CD4-positive, alpha-beta T cell treated with Interferon alpha-2 for 1 hour (primary cell): ENCODE data around the gene RRM1.
A peak's percentile ranks its signal among the peaks of the same experiment; 100 is the strongest.
"Not testable (repeated sequence)": the region's sequence is repeated elsewhere in the genome, so short reads cannot be mapped to it uniquely, and the experiment has no call there.

Source experiments
- DNase-seq, 2 donors: peaks; one replicate each; pipeline ENCODE4 v3.0.0-alpha.2; 2020 to 2022

RRM1 gene

DNA sequence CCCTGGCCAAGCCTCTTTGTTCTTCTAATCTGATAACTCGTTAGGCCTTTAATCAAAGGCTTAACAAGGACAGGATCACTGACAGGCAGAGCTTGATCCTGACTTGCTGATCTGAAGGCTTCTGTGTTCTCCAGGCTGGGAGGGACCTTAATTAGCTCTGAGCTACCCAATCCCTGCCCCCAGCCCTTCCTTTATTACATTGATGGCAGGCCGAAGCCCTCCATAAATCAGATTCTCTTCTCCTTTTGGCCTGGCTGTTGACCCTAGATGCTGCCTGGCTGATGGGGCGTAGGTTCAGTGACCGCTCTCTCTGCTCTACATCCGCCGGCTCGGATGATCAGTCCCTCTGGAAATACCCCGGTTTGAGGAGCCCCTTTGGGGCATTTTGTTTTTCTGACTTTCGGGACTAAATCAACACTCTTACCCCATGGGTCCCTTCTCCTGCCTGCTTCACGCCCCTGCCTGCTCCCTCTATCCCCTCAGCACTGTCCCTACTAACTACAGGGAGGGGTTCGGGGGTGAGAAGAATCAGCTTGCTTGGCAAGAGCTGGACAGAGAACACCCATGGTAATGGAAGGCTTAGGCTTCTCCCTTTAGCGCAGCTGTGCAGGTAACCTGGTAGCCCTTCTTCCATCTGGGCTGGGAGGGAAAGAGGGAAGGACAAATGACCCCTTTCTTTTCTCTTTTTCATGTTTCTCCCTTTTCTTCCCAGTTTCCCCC lies 10.0 kb upstream of the RRM1 start:
- no peak for DNase-seq

DNA sequence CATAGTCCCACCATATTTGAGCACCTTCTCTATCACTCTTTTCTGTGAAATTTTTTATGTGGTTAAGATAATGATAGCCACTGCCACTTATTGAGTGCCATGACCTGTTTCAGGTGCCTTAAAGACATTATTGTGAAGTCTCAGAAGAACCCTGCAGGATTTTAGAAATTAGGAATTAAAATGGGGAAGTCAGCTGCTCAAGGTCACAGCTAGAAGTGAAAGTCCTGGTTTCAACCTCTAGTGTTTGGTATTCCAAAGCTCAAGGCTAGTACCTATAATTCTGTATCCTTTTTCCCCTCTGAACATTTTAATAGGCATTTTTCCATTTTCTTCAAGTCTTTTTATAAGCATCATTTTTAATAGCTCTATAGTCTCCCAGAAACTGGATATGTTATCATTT lies 9.0 kb upstream of the RRM1 start:
- DNase-seq = no peak

DNA sequence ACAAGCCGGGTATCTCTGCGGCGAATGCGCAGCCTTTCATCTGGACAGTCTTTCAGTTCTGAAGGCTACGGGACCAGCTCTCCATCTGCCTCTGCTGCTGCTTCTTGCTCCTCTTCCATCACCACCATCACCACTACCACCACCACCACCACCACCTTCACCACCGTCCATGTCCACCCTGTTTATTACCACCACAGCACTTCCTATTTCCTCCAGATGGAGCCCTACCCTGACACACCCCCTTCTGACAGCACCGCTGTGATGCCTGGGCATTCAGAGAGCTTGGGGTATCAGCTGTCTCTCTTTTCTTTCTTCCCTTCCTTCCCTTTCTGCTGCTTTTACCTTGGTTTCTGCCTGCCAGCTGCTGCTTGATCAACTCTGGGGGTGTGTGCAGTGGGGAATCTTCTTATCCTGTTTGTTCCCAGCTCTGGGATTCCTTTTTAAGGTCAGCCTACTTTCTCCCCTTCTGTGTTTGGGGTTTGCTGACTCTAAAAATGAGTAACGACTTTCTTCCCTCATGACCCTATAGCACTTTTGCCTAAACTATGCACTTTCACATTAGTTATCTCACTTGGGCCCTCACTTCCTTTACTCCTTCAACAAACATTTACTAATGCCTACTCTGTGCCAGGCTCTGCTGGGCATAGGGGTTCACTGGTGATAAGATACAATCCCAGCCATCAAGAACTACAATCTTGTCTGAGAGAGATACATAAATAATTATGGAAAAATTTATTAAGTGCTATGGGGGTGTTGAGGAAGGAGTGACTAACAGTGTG lies 7.8 kb upstream of the RRM1 start:
- peak in 1 of 2 donors; percentile 17 for DNase-seq

DNA sequence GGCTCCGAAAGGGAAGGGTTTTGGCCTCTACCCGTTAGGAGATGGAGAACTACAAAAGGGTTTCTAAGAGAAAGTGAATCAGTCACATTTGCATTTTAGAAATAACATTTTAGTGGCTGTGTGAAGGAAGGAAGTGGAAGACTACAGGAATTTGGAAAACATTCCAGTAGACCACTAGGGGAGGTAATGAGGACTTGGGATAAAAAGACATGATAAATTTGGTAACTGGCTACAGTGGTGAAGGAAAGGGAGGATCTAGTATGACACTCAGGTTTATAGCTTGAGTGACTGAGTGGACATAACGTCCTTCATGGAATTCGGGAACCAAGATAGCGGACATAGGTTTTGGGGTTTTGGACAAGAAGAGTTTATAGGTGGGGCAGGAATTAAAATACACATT lies 7.0 kb upstream of the RRM1 start:
- no peak for DNase-seq

DNA sequence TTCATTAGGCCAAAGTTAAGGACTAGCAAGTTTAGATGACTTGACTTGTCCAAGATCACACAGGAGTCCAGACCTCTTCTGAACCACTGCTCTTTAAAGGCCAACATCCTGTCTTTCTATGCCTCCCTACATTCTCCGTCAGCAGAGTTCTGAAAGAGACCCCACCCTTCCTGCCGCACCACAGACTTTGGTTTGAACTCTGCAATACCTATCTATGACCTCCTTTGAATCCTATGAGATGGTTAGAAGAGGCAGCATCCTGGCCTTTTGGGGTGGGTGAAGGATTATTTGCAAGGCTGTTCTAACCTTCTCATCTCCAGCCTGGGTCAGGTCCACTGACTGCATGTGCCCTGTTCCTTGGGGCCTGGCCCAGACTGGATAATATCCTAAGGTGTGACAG lies 4.3 kb upstream of the RRM1 start:
- DNase-seq = peak; percentile 40 to 69

DNA sequence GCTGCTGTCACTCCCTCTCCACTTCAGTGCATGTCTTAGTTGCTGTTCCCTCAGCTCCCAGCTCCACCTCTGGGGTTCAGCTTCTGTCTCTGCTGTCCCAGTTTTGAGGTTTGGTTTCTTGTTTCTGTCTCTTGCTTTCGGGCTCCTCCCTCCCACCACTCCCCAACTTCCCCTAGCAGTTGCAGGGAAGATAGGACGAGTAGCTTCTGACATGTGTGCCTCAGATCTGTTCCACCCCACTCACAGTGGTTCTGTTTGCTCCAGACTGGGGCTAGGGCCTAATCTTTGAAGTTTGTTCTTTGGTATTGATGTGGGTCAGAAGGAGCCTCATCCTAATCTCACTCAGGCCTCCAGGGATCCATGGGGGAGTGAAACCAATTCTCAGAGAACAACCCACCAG lies 2.6 kb upstream of the RRM1 start:
- DNase-seq = peak; percentile 27 to 63

DNA sequence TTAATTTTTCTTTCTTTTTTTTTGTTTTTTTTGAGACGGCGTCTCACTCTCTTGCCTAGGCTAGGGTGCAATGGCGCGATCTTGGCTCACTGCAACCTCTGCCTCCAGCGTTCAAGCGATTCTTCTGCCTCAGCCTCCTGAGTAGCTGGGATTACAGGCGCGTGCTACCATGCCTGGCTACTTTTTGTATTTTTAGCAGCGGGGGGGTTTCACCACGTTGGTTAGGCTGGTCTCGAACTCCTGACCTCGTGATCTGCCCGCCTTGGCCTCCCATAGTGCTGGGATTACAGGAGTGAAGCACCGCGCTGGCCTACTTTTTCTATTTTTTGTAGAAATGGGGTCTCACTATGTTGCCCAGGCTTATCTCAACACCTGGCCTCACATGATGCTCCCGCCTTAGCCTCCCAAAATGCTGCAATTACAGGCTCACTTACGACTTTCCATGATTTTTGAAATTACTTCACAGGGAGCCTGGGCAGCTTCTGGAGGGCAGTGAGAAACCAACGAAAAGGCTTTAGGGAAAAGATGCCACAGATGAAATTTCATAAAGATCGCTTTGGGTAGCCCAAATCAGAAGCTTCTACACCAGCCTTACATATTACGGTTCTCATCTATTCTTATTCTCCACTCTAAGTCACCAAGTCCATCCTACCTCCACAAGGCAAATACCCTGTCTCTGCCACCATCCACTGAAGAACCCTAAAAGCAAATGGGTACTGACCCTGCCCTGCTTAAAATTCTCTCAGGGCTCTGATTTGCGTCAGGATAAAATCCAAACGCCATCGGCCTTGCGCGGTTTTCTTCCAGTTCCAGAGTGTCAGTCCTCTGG lies 866 bp upstream of the RRM1 start:
- DNase-seq = no peak

DNA sequence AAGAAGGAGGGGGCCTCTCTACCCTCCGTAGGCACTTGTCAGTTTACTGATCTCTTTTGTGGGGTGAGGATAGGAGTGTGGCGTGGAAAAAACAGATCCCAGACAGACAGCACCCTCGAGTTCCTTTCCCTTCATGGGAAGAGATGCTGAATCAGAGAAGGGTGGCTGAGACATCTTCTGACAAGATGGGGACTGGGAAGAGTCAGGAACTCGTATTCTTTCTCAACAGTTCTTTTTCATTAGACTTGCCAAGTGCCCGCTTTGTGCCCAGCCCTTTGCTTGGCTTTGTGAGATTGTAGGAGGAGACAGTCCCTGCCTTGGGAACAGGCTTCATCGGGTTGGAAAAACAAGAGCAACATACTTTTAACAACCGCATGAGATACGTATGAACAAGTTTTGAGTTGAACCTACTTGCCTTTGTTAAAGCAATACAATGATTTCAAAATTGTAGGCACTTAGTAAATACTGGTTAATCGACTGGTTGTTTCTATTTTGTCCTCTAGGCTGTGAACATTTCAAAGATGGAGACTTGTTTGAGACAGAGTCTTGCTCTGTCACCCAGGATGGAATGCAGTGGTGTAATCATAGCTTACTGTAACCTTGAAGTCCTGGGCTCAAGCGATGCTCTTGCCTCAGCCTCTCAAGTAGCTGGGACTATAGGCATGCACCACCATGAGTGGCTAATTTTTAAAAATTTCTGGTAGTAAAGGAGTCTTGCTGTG lies 1.1 kb downstream of the RRM1 start:
- peak in 1 of 2 donors; percentile 19 for DNase-seq

DNA sequence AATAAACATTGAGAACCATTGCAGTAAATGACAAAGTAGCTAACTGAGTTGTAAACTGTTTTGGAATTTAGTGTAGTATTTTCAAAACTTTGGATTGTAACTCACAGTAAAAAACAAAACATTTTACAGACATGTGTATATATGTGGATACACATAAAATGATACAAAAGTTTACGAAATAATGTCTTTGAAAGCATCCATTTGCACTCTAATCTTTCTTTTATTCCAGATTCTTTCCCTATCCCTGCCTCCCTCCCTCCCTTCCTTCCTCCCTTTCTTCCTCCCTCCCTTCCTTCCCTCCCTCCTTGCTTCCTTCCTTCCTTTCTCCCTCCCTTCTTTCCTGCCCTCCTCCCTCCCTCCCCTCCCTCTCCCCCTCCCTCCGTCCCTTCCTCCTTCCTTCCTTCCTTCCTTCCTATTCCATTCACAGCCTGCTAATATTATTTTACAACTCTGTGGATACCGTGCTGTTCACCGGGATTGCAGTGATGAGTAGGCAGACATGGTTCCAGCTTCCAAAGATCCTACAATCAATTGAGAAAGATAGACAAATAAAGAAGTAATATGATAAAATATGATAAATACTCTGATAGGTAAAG lies 3.5 kb downstream of the RRM1 start:
- no peak for DNase-seq

DNA sequence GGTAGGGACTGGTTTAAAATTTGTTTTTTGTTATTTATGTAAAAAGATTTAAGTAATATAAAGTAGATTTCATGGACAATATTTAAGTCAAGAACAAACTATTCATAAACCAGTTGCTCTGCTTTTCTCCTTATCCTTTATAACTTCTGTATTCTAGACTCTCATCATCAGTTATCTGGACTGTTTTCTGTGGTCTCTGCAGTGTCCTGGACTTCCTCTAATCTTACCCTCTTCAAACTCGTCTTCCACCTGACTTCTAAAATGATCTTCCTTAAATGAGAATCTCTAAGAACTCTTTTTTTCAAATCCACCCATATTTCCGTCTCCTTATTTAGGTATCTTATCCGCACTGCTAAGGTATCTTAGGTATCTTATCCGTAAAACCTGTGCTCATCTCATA lies 8.1 kb downstream of the RRM1 start:
- DNase-seq = no peak

DNA sequence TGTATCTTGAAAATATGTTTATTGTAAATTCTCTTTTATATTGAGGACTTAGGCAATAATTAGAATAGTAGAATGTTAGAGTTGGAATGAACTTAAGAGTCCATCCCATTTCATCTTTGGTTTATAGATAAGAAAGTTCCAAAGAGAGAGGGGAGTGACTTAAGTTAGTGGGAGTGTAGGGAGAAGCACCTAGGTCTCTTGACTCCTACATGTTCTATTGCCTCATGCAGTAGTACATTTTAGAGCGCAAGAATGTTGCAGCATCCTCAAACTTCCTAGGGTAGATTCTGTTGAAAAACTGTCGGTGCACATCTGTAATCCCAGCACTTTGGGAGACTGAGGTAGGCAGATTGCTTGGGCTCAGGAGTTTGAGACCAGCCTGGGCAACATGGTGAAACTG lies 8.7 kb downstream of the RRM1 start:
- DNase-seq = no peak

DNA sequence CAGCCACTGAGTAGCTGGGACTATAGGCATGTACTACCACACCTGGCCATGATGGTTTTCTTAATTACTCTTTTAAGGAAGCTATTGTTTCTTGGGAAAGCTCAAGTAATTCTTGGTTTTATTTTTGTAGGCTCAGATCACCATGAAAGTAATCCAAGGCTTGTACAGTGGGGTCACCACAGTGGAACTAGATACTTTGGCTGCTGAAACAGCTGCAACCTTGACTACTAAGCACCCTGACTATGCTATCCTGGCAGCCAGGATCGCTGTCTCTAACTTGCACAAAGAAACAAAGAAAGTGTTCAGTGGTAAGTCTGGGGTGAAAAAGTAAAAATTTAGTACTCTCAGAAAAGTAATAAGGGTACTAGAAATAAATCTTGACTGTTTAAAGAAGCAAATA lies 11.3 kb downstream of the RRM1 start:
- DNase-seq = no peak

DNA sequence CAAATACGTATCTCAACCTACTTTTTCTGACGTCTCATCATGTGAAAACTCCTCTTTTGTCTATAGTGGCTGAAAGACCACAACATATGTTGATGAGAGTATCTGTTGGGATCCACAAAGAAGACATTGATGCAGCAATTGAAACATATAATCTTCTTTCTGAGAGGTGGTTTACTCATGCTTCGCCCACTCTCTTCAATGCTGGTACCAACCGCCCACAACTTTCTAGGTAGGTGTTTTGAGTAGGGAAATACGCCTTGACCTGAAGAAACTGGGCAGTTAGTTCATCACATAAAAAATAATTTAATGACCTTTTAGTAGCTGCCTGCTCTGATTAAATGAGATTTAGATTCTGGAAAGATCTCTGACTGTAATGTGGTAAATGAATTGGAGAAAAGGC lies 17.2 kb downstream of the RRM1 start:
- no peak for DNase-seq

DNA sequence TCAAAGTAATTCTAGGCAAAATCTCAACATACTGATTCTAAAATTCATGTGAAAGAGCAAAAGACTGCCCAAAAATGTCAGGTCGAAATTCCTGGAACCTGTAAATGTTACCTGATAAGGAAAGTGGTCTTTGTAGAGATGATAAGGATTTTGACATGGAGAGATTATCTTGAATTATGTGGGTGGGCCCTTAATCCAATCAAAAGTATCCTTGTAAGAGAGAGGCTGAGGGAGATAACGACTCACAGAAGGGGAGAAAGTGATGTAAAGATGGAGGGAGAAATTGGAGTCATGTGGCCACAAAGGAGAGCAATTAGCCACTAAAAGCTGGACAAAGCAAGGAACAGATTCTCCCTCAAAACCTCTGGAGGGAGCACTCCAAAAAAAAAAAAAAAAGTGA lies 20.5 kb downstream of the RRM1 start:
- no peak for DNase-seq

DNA sequence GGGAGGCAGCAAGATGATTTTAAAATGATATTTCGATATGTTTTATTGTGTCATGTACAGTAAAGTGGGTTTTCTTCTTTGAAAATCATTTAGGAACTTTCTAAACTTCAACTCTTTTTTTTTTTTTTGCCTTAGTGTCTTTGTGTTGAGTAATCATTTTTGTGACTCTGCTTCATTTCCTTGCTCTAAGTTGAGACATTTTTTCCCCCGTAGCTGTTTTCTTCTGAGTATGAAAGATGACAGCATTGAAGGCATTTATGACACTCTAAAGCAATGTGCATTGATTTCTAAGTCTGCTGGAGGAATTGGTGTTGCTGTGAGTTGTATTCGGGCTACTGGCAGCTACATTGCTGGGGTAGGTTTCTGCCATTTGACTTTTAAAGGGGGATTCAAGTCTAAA lies 23.5 kb downstream of the RRM1 start:
- no peak for DNase-seq

DNA sequence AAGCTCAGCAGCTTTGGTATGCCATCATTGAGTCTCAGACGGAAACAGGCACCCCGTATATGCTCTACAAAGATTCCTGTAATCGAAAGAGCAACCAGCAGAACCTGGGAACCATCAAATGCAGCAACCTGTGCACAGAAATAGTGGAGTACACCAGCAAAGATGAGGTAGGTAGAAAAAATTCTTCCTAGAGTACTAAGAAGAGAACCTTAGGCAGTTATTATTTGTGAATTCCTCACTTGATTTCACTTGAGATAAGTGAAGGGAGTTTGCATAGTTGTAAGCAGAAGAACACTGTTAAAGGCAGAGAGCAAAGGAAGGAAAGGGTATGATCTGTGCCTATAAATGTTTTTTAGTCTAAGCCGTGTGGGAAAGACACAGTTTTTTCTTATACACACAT lies 28.6 kb downstream of the RRM1 start:
- DNase-seq = no peak

DNA sequence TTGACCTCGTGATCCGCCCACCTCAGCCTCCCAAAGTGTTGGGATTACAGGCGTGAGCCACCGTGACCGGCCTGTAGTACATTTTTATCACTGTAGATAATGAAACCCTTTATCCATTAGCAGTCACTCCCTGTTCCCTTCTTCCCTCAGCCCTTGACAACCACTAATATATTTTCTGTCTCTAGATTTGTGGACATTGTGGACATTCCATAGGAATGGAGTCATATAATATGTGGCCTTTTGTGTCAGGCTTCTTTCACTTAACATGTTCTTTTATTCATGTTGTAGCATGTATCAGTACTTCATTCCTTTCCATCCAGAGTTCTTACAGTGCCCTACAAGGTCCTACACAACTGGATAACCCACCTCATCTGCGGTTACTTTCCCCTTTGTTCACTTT lies 30.5 kb downstream of the RRM1 start:
- DNase-seq = no peak

DNA sequence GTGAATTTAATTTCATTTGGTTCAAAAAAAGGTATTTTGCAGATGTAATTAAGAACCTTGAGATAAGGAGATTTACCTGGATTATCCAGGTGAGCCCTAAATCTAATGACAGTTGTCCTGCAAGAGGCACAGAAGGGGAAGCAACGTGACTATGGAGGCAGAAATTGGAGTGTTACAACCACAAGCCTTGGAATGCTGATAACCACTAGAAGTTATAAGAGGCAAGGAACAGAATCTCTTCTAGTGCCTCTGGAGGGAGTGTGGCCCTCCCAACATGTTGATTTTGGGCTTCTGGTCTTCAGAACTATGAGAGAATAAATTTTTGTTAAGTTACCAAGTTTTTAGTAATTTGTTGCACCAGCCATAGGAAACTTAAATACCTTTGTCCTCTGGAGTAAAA lies 32.8 kb downstream of the RRM1 start:
- DNase-seq = no peak

DNA sequence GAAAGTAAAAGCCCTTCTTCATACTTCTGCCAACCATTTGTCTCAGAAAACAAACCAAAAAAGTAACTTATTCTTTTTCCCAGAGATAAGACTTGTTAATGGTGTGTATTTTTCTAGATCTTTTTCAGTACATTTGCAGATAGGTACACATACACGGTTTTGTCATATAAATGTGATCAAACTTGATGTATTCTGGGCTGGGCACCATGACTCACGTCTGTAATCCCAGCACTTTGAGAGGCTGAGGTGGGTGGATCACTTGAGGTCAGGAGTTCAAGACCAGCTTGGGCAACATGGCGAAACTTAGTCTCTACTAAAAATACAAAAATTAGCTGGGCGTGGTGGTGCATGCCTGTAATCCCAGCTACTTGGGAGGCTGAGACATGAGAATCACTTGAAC lies 35.6 kb downstream of the RRM1 start:
- DNase-seq = not testable (repeated sequence)

DNA sequence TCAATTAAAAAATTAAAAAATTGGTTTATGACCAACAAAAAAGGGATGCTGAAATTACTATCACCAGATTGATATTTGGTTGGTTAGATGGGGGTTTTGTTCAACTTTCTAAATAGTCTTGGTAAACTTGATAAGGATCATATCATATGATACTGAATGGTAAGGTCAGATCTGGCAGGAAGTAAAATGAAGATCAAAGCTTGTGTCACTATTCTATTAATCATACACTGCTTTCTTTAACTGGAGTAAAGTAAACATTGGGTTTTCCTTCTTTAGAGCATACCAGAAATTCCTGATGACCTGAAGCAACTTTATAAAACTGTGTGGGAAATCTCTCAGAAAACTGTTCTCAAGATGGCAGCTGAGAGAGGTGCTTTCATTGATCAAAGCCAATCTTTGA lies 40.2 kb downstream of the RRM1 start:
- DNase-seq = no peak

DNA sequence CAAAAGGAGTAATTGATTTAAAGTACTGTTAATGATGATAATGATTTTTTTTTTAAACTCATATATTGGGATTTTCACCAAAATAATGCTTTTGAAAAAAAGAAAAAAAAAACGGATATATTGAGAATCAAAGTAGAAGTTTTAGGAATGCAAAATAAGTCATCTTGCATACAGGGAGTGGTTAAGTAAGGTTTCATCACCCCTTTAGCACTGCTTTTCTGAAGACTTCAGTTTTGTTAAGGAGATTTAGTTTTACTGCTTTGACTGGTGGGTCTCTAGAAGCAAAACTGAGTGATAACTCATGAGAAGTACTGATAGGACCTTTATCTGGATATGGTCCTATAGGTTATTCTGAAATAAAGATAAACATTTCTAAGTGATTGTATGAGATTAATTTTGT lies 43.9 kb downstream of the RRM1 start:
- DNase-seq = no peak

DNA sequence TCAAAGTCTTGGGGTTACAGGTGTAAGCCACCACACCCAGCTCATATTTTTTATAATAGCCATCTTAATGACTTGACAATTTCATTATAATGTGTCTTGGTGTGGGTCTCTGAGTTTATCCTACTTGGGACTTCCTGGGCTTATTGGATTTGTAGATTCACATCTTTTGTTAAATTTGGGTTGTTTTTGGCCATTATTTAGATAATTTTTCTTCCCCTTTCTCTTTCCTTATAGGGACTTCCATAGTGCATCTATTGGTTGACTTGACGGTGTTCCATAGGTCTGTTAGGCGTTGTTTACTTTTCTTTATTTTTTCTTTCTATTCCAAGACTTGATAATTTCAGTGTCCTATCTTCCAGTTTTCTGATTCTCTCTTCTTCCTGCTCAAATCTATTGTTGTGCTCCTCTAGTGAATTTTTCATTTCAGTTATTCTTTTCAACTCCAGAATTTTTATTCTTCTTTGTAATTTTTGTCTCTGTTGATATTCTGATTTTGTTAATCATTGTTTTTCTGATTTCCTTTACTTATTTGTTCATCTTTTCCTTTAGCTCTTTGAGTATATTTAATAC lies 45.6 kb downstream of the RRM1 start:
- DNase-seq = no peak
